ENCODE data around the gene ACAA2. TPM values are rescaled to one million over a fixed set of nuclear protein-coding genes. Genes with fewer than 3 reads are reported as not detected.

Gene ACAA2
- total and polyA plus RNA-seq, 2 of the 8 experiments (the other 6 are each of a cell fraction or from before 2014, with no cell fraction given): 63.4 to 151 TPM

GRCh38 chr18:49745045-49746014 lies 68.0 kb downstream of the ACAA2 start:
- no peak overlapping the region for H4K8ac ChIP-seq (ENCODE audit: extremely low read depth, insufficient read depth, low read length)
- H2BK15ac ChIP-seq (ENCODE audit: low read length): no peak overlapping the region
- no peak overlapping the region for H3K23ac ChIP-seq (ENCODE audit: insufficient read length)
- H3K14ac ChIP-seq (ENCODE audit: insufficient read length): no peak overlapping the region
- no peaks in the 10 kb centered on the region for H3K36me3 ChIP-seq (ENCODE audit: control insufficient read depth in 2 of 4, insufficient read depth in 4 of 4, low read length in 3 of 4)
- DNase-seq (ENCODE audit: low read depth in 1 of 2, low spot score in 2 of 2) (no peak), FAIRE-seq (no peak)
- ChIA-PET CTCF (ENCODE audit: partially characterized antibody) (interaction anchor here (0.7 to 2.7 kb wide), 4 partner anchors 15 to 28 kb away, joined by 3 to 15 read pairs (median 4); no protein-coding TSS in a partner anchor), POLR2A (ENCODE audit: partially characterized antibody) (interaction anchor here (0.6 kb wide), 1 partner anchor 261 kb away, joined by 3 read pairs; no protein-coding TSS in a partner anchor)
- no peaks in the 10 kb centered on the region for H3K23me2 ChIP-seq (ENCODE audit: low read depth, low read length)
- no peak overlapping the region; the same call in 1 of the 2 replicates for H2BK12ac ChIP-seq (ENCODE audit: low read depth, low read length)
- no peak overlapping the region for H4K91ac ChIP-seq (replicated peaks; ENCODE audit: insufficient read length, low read length)
- no peaks in the 10 kb centered on the region for H3K27me3 ChIP-seq (replicated peaks in 1 of 4; ENCODE audit: control insufficient read depth in 3 of 4, extremely low read depth in 1 of 4, insufficient read depth in 3 of 4, low read length in 3 of 4)
- WGBS, 2 experiments (ENCODE audit: extremely low coverage in 1 of 2, insufficient coverage in 1 of 2, insufficient read length in 1 of 2, insufficient replicate concordance in 2 of 2, low coverage in 1 of 2, low lambda C conversion rate in 2 of 2, missing lambda C conversion rate in 1 of 2): 88% methylated on average over 11 of the region's 11 CpGs; no CpG with 5 or more reads in 1 of the 2 experiments
- no peaks in the 10 kb centered on the region for H3K79me2 ChIP-seq (ENCODE audit: control insufficient read depth in 1 of 2, insufficient read depth in 2 of 2, low read length in 2 of 2)
- no peak overlapping the region for H3K18ac ChIP-seq (ENCODE audit: extremely low read depth, low read length)
- H3K9me3 ChIP-seq (ENCODE audit: insufficient read depth in 2 of 2, low read depth in 1 of 2, low read length in 1 of 2): no peaks in the 10 kb centered on the region
- no peaks in the 10 kb centered on the region for H4K20me1 ChIP-seq (replicated peaks in 1 of 2; ENCODE audit: control insufficient read depth in 1 of 2, insufficient read depth in 2 of 2, low read length in 2 of 2)
- H2AFZ ChIP-seq (ENCODE audit: low read length): no peak overlapping the region
- H3K56ac ChIP-seq (replicated peaks; ENCODE audit: insufficient read length, low read depth, low read length): no peak overlapping the region
- TF ChIP-seq JUN (IDR thresholded peaks at IDR 0.05; ENCODE audit: low read depth, low read length) (no peak), CTCF (IDR thresholded peaks at IDR 0.05; ENCODE audit: control extremely low read depth in 1 of 3, insufficient read depth in 1 of 3, low read depth in 1 of 3, low read length in 3 of 3) (no peak), FOSL1 (IDR thresholded peaks at IDR 0.05; ENCODE audit: insufficient read depth, low read depth, low read length) (no peak), CBX8 (IDR thresholded peaks at IDR 0.05; ENCODE audit: borderline replicate concordance, low read depth, low read length) (no peak), CTBP2 (IDR thresholded peaks at IDR 0.05; ENCODE audit: borderline replicate concordance, insufficient read depth, insufficient read length, low read length) (no peak), EGR1 (IDR thresholded peaks at IDR 0.05; ENCODE audit: borderline replicate concordance, low read depth, low read length) (no peak), BRCA1 (IDR thresholded peaks at IDR 0.05; ENCODE audit: low read depth, low read length) (no peak), YY1 (IDR thresholded peaks at IDR 0.05; ENCODE audit: low read depth, low read length) (no peak)
- no peak overlapping the region for H4K5ac ChIP-seq (ENCODE audit: insufficient read length, low read depth, low read length)
- no peak overlapping the region for H3K4ac ChIP-seq (replicated peaks; ENCODE audit: insufficient read length, low read depth, low read length)
- 0 out of 2 replicates have a peak overlapping the region, but pooled peaks have one; percentile 11 for H2BK5ac ChIP-seq (ENCODE audit: low read depth, low read length)
- H3K27ac ChIP-seq (ENCODE audit: low read depth, low read length): no peak overlapping the region
- no peak overlapping the region for H2BK120ac ChIP-seq (replicated peaks; ENCODE audit: low read depth, low read length)
- 0 out of 2 replicates have a peak overlapping the region, but pooled peaks have one; percentile 42 for H2AK5ac ChIP-seq (ENCODE audit: low read depth, low read length)
- no peak overlapping the region for H3K4me3 ChIP-seq (ENCODE audit: extremely low read depth in 1 of 4, insufficient read depth in 2 of 4, low read depth in 3 of 4, low read length in 4 of 4)
- H3K9ac ChIP-seq (replicated peaks in 1 of 4; ENCODE audit: extremely low read depth in 1 of 4, low read depth in 3 of 4, low read length in 3 of 4): no peak overlapping the region
- no peak overlapping the region for H3K4me2 ChIP-seq (ENCODE audit: insufficient read depth in 1 of 2, low read depth in 2 of 2, low read length in 2 of 2)
- no peak overlapping the region; the same call in 1 of the 2 replicates for H2BK20ac ChIP-seq (ENCODE audit: low read length)
- no peaks in the 10 kb centered on the region for H3K4me1 ChIP-seq (replicated peaks in 1 of 4; ENCODE audit: control insufficient read depth in 3 of 4, insufficient read depth in 4 of 4, low read length in 3 of 4)
- no peaks in the 10 kb centered on the region for H3K79me1 ChIP-seq (ENCODE audit: low read depth, low read length)
